ENCODE data around the gene RIPPLY3.

RIPPLY3 gene

GRCh38 chr21:37063433-37063832, 56.9 kb downstream of the RIPPLY3 start:
- Histone ChIP-seq H3K9me3 (ENCODE audit: insufficient read depth, low read length) (no peaks in the 10 kb centered on the region), H3K4me1 (ENCODE audit: insufficient read depth, insufficient read length) (peaks cover 11% of the 10 kb centered on the region), H3K27me3 (ENCODE audit: insufficient read depth, insufficient read length) (no peaks in the 10 kb centered on the region), H3K4me3 (ENCODE audit: insufficient read length, low read depth) (no peak overlapping the region), H3K9ac (ENCODE audit: insufficient read length, low read depth) (no peak overlapping the region), H3K36me3 (ENCODE audit: insufficient read depth, insufficient read length, low read length) (peaks cover 26% of the 10 kb centered on the region)
- no peak for DNase-seq (ENCODE audit: low read depth, low spot score)
- TF ChIP-seq YY1 (IDR thresholded peaks at IDR 0.05; ENCODE audit: insufficient read depth, insufficient read length) = no peak
- no peak for TF ChIP-seq ZNF274 (IDR thresholded peaks at IDR 0.05; ENCODE audit: low read depth, low read length)
- TF ChIP-seq SUZ12 (IDR thresholded peaks at IDR 0.05; ENCODE audit: extremely low read depth, insufficient read depth, insufficient read length) = no peak

DNA sequence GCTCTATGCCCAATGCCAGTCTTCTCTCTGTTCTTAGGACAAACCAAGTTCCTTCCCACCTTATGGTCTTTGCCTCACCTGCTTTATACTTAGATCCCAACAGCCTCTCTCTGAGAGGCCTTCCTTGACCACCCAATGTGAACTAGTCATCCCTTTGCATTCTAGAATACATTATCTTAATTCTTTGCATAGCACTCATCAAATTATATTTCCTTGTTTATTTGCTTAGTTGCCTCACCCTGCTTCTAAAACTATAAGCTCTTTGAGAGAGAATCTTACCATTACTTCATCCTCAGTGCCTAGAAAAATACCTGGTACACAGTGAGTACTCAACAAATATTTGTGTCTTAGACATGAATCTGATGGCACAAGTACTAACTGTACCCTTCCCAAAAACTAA, 58.3 kb downstream of the RIPPLY3 start:
- TF ChIP-seq ZNF274 (IDR thresholded peaks at IDR 0.05; ENCODE audit: low read depth, low read length) (no peak), SUZ12 (IDR thresholded peaks at IDR 0.05; ENCODE audit: extremely low read depth, insufficient read depth, insufficient read length) (no peak), YY1 (IDR thresholded peaks at IDR 0.05; ENCODE audit: insufficient read depth, insufficient read length) (no peak)
- peaks cover 11% of the 10 kb centered on the region for H3K4me1 ChIP-seq (ENCODE audit: insufficient read depth, insufficient read length)

GRCh38 chr21:37065561-37066177, 59.2 kb downstream of the RIPPLY3 start:
- Histone ChIP-seq H3K9me3 (ENCODE audit: insufficient read depth, low read length) (no peaks in the 10 kb centered on the region), H3K36me3 (ENCODE audit: insufficient read depth, insufficient read length, low read length) (peaks cover 41% of the 10 kb centered on the region), H3K4me1 (ENCODE audit: insufficient read depth, insufficient read length) (peaks cover 3% of the 10 kb centered on the region), H3K4me3 (ENCODE audit: insufficient read length, low read depth) (no peak overlapping the region), H3K9ac (ENCODE audit: insufficient read length, low read depth) (no peak overlapping the region), H3K27me3 (ENCODE audit: insufficient read depth, insufficient read length) (no peaks in the 10 kb centered on the region)
- TF ChIP-seq SUZ12 (IDR thresholded peaks at IDR 0.05; ENCODE audit: extremely low read depth, insufficient read depth, insufficient read length) (no peak), ZNF274 (IDR thresholded peaks at IDR 0.05; ENCODE audit: low read depth, low read length) (no peak), YY1 (IDR thresholded peaks at IDR 0.05; ENCODE audit: insufficient read depth, insufficient read length) (no peak)
- no peak for DNase-seq (ENCODE audit: low read depth, low spot score)

More for the DNA sequence above, 58.3 kb downstream of the RIPPLY3 start:
- DNase-seq (ENCODE audit: low read depth, low spot score) = no peak
- Histone ChIP-seq H3K36me3 (ENCODE audit: insufficient read depth, insufficient read length, low read length) (peaks cover 35% of the 10 kb centered on the region), H3K9ac (ENCODE audit: insufficient read length, low read depth) (no peak overlapping the region), H3K27me3 (ENCODE audit: insufficient read depth, insufficient read length) (no peaks in the 10 kb centered on the region), H3K9me3 (ENCODE audit: insufficient read depth, low read length) (no peaks in the 10 kb centered on the region), H3K4me3 (ENCODE audit: insufficient read length, low read depth) (no peak overlapping the region)
